ENCODE measurements around the gene ZMYM2.

GRCh38 chr13:20132052-20132634 lies 173.6 kb downstream of the ZMYM2 start:
- TF ChIP-seq, protein P1, sequence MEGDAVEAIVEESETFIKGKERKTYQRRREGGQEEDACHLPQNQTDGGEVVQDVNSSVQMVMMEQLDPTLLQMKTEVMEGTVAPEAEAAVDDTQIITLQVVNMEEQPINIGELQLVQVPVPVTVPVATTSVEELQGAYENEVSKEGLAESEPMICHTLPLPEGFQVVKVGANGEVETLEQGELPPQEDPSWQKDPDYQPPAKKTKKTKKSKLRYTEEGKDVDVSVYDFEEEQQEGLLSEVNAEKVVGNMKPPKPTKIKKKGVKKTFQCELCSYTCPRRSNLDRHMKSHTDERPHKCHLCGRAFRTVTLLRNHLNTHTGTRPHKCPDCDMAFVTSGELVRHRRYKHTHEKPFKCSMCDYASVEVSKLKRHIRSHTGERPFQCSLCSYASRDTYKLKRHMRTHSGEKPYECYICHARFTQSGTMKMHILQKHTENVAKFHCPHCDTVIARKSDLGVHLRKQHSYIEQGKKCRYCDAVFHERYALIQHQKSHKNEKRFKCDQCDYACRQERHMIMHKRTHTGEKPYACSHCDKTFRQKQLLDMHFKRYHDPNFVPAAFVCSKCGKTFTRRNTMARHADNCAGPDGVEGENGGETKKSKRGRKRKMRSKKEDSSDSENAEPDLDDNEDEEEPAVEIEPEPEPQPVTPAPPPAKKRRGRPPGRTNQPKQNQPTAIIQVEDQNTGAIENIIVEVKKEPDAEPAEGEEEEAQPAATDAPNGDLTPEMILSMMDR (IDR thresholded peaks at IDR 0.05), result no peak
- TF ChIP-seq POLR2A (IDR thresholded peaks at IDR 0.05) (no peak), POLR2AphosphoS5 (IDR thresholded peaks at IDR 0.05) (no peak)
